Left ventricle myocardium inferior (tissue), 1 donor: ENCODE results near the gene NT5DC1. TPM values are rescaled to one million over a fixed set of nuclear protein-coding genes. Genes with fewer than 3 reads are reported as not detected.

Experiments
- DNase-seq: peaks from one replicate; pipeline ENCODE4 v3.0.0-alpha.2; 2020
- H3K27ac ChIP-seq: fragments of 200-600 bp; replicated peaks from 2 replicates; pipeline ENCODE4 v1.8.0; 2021
- H3K27me3 ChIP-seq: fragments of 200-600 bp; 2 replicates; pipeline ENCODE4 v1.8.0; 2021; ENCODE audit warnings: low read depth
- H3K36me3 ChIP-seq: fragments of 200-600 bp; 2 replicates; pipeline ENCODE4 v1.8.0; 2021
- H3K4me1 ChIP-seq: fragments of 200-600 bp; 2 replicates; pipeline ENCODE4 v1.8.0; 2021
- H3K4me3 ChIP-seq: fragments of 200-600 bp; 2 replicates; pipeline ENCODE4 v1.8.0; 2021; ENCODE audit warnings: mild to moderate bottlenecking, moderate library complexity
- H3K9me3 ChIP-seq: fragments of 200-600 bp; replicated peaks from 2 replicates; pipeline ENCODE4 v1.8.0; 2021
- intact Hi-C: fragments of 100-400 bp; cut with micrococcal nuclease; formaldehyde crosslinking; loops from one replicate; pipeline ENCODE4 v1.11.0; 2022
- total RNA-seq: library from RNA; stranded (reverse); fragmentation: NEBNext Ultra II Directional; extraction: Animal tissue kit (Norgen Biotek cat#: 25700); gene quantifications from one replicate; pipeline ENCODE4 v1.2.1, GENCODE V29; 2021
- TF ChIP-seq, protein P1 (sequence below): fragments of 200-600 bp; IDR thresholded peaks from 2 replicates; pipeline ENCODE4 v1.8.0; 2021; ENCODE audit warnings: antibody characterized with exemption, mild to moderate bottlenecking, borderline replicate concordance
- donor health status: DM: no; HTN: yes; CAD: no; lungs with severe emphysema.

The NT5DC1 gene
- total RNA-seq, 1 donor from 2014 or later = 64.3 TPM

DNA sequence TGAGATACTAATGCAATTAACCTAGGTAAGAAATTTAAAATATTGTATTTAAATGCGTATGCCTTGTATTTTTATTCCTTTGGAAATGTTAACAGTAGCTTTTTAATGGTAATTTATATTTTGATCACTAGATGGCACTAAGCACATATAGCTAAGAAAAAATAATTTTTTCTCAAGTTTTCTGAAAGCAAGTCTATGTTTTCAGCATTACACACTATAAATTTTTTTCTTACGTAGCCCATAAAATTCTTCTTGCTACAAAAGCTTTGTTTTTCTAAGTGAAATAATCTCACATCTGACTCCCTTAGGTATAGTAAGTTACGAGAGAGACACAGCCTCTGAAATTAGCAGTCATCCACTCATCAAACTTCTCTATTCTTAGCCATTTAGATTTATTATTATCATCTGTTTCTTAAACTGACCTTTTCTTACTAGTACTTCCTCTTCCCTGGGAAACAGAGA is 117.5 kb downstream of the NT5DC1 start:
- no peaks in the 10 kb centered on the region for H3K27me3 ChIP-seq
- H3K9me3 ChIP-seq = no peaks in the 10 kb centered on the region
- H3K4me3 ChIP-seq = no peak overlapping the region
- intact Hi-C loops = no loop called here
- peaks cover 7% of the 10 kb centered on the region for H3K36me3 ChIP-seq
- no peak for DNase-seq
- peaks cover 14% of the 10 kb centered on the region for H3K4me1 ChIP-seq
- no peak overlapping the region for H3K27ac ChIP-seq
- TF ChIP-seq, protein P1, sequence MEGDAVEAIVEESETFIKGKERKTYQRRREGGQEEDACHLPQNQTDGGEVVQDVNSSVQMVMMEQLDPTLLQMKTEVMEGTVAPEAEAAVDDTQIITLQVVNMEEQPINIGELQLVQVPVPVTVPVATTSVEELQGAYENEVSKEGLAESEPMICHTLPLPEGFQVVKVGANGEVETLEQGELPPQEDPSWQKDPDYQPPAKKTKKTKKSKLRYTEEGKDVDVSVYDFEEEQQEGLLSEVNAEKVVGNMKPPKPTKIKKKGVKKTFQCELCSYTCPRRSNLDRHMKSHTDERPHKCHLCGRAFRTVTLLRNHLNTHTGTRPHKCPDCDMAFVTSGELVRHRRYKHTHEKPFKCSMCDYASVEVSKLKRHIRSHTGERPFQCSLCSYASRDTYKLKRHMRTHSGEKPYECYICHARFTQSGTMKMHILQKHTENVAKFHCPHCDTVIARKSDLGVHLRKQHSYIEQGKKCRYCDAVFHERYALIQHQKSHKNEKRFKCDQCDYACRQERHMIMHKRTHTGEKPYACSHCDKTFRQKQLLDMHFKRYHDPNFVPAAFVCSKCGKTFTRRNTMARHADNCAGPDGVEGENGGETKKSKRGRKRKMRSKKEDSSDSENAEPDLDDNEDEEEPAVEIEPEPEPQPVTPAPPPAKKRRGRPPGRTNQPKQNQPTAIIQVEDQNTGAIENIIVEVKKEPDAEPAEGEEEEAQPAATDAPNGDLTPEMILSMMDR = peak; percentile 64

DNA sequence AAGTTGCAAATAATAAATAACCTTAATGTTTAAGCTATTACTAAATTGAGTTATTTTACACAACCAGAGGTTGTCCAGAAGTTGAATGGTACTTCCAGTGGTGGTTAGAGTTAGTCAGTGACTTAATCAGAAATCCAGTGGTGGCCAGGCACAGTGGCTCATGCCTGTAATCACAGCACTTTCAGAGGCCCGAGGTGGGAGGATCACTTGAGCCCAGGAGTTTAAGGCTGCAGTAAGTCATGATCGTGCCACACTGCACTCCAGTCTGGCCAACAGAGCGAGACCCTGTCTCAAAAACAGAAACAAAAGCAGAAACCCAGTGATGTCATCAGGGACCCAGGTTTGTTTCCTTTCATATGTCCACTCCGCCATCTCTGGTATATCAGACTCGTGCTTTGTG is 118.2 kb downstream of the NT5DC1 start:
- H3K4me1 ChIP-seq = peaks cover 14% of the 10 kb centered on the region
- intact Hi-C loops = no loop called here
- TF ChIP-seq, protein P1 = no peak

DNA sequence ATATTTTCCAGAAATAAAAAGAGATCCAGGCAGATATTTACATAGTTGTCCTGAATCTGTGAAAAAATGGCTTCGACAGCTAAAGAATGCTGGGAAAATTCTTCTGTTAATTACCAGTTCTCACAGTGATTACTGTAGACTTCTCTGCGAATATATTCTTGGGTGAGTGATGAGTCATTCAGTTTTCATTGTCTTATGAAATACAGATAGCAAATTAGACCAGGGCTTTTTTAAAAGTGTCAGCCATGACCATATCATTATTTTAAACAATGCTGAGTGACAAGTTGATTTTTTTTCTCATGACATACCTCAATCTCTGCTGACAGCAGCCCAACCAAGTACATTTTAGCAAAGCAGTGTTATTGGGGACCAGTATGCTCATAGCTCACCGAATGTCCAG is 120.4 kb downstream of the NT5DC1 start:
- Histone ChIP-seq H3K27me3 (no peaks in the 10 kb centered on the region), H3K4me3 (no peak overlapping the region), H3K27ac (no peak overlapping the region), H3K9me3 (no peaks in the 10 kb centered on the region), H3K4me1 (peaks cover 14% of the 10 kb centered on the region), H3K36me3 (peaks cover 7% of the 10 kb centered on the region)
- DNase-seq = no peak
- intact Hi-C loops = no loop called here
- TF ChIP-seq, protein P1 = no peak

More for the DNA sequence above, 118.2 kb downstream of the NT5DC1 start:
- H3K27me3 ChIP-seq = no peaks in the 10 kb centered on the region
- no peaks in the 10 kb centered on the region for H3K9me3 ChIP-seq
- no peak for DNase-seq
- no peak overlapping the region for H3K4me3 ChIP-seq
- no peak overlapping the region for H3K27ac ChIP-seq
- peaks cover 7% of the 10 kb centered on the region for H3K36me3 ChIP-seq

DNA sequence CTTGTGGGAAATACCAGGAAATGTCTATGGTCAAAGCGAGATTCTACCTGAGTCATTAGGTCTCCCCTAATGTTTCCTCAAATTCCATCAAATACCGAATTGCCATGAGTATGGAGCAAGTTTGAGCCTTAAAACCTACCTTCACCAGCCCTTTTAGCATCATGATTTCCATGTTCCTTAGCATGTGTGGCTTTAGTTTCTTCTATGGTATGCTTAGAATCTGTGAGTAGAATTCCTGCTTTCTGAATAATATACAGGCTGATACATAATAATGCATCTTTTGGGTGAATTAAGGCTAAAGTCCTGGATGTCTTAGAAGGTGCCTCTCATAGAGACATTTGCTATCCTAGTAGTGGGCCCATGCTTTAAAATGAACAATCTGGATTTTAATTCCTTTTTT is 121.3 kb downstream of the NT5DC1 start:
- H3K27ac ChIP-seq = no peak overlapping the region
- peaks cover 7% of the 10 kb centered on the region for H3K36me3 ChIP-seq
- intact Hi-C loops = no loop called here
- H3K4me3 ChIP-seq = no peak overlapping the region
- H3K27me3 ChIP-seq = no peaks in the 10 kb centered on the region
- H3K4me1 ChIP-seq = peaks cover 14% of the 10 kb centered on the region
- no peaks in the 10 kb centered on the region for H3K9me3 ChIP-seq
- DNase-seq = no peak
- TF ChIP-seq, protein P1 = no peak

DNA sequence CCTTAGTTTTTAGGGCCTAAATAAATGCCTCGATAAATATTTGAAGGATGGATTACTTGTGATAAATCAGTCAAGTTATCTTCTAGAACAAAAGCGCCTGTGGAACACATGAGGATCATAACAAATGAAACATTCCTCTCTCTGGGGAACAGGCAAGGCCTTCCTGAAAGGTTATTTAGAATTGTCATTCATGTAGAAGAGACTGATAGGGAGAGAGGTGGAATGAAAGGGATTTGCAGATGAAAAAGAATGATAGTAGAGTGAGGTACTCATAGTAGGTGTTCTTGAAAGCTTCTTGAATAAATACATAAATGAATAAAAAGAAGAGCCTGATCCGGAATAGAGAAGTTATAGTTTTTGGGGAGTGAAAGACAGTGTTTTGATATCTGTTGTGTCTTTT is 122.7 kb downstream of the NT5DC1 start:
- Histone ChIP-seq H3K27me3 (no peaks in the 10 kb centered on the region), H3K4me1 (peaks cover 3% of the 10 kb centered on the region), H3K4me3 (no peak overlapping the region), H3K36me3 (peaks cover 7% of the 10 kb centered on the region), H3K9me3 (no peaks in the 10 kb centered on the region), H3K27ac (no peak overlapping the region)
- TF ChIP-seq, protein P1 = no peak
- intact Hi-C loops = no loop called here
- DNase-seq = no peak
